Brain microvascular endothelial cell (primary cell): Measurements from ENCODE around the gene ATXN7.

Experiments
- DNase-seq: peaks from one replicate; pipeline ENCODE4 v3.0.0-alpha.2; 2020
- H3K27ac ChIP-seq: fragments of 250-450 bp; sonication (Bioruptor Pico); 2 replicates; pipeline ENCODE4 v1.5.1; 2020; ENCODE audit warnings: mild to moderate bottlenecking, moderate library complexity
- H3K27me3 ChIP-seq: fragments of 250-450 bp; sonication (Bioruptor Pico); replicated peaks from 2 replicates; pipeline ENCODE4 v1.5.1; 2020; ENCODE audit warnings: mild to moderate bottlenecking
- H3K36me3 ChIP-seq: fragments of 250-450 bp; sonication (Bioruptor Pico); replicated peaks from 2 replicates; pipeline ENCODE4 v1.5.1; 2020; ENCODE audit warnings: mild to moderate bottlenecking
- H3K4me3 ChIP-seq: 2 replicates; pipeline ENCODE4 v1.5.1; 2011; ENCODE audit warnings: low read depth, mild to moderate bottlenecking, control low read depth, low read length, moderate library complexity
- in situ Hi-C: cut with HindIII; loops from 2 replicates; pipeline ENCODE4 v1.10.0; 2017; ENCODE audit warnings: low sequenced_read_pairs, low pct_ligation_motif_present
- TF ChIP-seq, protein P1 (sequence below): IDR thresholded peaks from 2 replicates; pipeline ENCODE4 v1.5.1; 2011; ENCODE audit warnings: low read depth, mild to moderate bottlenecking, moderate library complexity, low read length, control low read depth, inconsistent platforms; ENCODE audit errors: missing control alignments

Gene ATXN7

DNA sequence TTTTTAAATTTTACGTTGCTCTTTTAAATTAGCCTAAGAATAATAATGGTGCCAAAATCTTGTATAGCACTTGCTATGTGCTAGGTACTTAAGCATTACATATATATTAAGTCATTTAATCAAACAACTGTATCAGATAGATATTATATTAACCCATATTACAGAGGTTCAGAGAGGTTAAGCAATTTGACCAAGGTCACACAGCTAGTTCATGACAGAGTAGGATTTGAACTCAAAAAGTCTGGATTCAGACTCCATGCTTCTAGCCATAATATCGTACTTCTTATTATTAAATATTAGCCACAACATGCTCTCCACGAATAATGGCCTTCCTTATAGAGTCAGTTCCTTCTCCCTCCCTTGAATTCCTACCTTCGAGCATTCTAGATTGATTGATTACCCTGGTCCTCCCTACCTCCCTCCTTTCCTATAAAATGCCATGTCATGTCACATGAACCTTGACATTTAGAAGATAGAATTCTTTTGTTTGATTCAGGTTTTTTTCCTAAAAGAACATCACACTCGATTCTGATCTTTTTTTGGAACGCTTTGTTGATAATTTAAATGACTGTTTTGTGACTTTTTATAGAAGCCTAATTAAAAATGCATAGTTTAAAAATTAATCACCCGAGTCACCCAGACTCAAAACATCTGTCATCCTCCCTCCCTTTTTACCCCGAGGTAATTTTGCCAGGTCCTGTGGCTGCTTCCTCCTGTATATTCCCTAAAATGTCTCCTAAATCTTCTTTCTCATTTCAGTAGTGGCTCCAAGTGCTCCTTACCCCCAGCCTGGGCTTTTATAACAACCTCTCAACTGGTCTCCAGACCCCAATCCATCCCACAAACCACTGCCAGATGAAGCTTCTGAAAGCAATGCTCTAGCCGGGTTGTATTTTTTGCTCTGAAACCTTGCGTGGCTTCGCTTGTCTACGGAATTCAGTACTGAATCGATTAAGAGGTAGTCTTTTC lies 168.2 kb downstream of the ATXN7 start:
- TF ChIP-seq, protein P1, sequence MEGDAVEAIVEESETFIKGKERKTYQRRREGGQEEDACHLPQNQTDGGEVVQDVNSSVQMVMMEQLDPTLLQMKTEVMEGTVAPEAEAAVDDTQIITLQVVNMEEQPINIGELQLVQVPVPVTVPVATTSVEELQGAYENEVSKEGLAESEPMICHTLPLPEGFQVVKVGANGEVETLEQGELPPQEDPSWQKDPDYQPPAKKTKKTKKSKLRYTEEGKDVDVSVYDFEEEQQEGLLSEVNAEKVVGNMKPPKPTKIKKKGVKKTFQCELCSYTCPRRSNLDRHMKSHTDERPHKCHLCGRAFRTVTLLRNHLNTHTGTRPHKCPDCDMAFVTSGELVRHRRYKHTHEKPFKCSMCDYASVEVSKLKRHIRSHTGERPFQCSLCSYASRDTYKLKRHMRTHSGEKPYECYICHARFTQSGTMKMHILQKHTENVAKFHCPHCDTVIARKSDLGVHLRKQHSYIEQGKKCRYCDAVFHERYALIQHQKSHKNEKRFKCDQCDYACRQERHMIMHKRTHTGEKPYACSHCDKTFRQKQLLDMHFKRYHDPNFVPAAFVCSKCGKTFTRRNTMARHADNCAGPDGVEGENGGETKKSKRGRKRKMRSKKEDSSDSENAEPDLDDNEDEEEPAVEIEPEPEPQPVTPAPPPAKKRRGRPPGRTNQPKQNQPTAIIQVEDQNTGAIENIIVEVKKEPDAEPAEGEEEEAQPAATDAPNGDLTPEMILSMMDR, result no peak
- DNase-seq, result no peak
- no peaks in the 10 kb centered on the region for H3K36me3 ChIP-seq

DNA sequence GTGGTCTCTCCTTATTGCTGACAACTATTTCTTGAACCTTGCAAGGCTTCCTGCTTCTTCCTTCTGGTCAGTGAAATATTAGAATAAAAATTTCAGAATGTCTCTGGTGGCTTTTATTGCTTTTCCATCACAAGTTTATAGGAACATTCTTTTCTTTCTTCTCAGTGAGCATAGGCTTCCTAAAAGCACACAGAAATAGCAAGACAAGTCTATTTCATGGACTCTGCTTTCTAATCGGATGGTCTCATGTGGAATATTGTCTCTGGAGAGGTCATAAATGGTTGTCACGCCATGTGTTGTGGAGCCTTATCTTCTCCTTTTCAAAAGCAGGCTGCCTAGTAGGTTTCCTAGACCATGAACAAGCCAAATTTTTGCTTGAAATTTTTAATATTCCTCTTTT lies 169.4 kb downstream of the ATXN7 start:
- Histone ChIP-seq H3K4me3 (no peak overlapping the region), H3K27ac (no peak overlapping the region), H3K36me3 (no peaks in the 10 kb centered on the region), H3K27me3 (no peaks in the 10 kb centered on the region)
- in situ Hi-C loops, result no loop called here
- DNase-seq, result no peak
- TF ChIP-seq, protein P1, result no peak

More for the DNA sequence above, 168.2 kb downstream of the ATXN7 start:
- Histone ChIP-seq H3K27ac (no peak overlapping the region), H3K4me3 (no peak overlapping the region), H3K27me3 (no peaks in the 10 kb centered on the region)
- in situ Hi-C loops, result no loop called here

DNA sequence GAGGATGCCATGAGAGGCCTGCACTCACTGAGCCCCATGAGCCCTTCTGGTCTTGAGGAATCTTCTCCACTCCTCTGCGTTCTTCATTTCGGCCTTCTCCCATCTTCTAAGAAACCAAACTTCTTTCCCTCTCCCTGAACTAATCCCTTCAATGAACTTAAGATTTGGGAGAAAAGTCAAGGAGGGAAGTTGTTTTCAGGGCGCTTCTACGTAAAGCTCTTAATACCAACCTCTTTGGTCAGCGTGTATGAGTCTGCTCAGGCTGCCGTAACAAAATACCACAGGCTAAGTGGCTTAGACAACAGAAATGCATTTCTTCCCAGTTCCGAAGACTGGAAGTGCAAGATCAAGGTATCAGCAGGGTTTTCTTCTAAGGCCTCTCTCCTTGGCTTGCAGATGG lies 173.4 kb downstream of the ATXN7 start:
- Histone ChIP-seq H3K27me3 (no peaks in the 10 kb centered on the region), H3K36me3 (no peaks in the 10 kb centered on the region), H3K27ac (no peak overlapping the region), H3K4me3 (no peak overlapping the region)
- in situ Hi-C loops, result no loop called here
- no peak for DNase-seq
- TF ChIP-seq, protein P1, result no peak

DNA sequence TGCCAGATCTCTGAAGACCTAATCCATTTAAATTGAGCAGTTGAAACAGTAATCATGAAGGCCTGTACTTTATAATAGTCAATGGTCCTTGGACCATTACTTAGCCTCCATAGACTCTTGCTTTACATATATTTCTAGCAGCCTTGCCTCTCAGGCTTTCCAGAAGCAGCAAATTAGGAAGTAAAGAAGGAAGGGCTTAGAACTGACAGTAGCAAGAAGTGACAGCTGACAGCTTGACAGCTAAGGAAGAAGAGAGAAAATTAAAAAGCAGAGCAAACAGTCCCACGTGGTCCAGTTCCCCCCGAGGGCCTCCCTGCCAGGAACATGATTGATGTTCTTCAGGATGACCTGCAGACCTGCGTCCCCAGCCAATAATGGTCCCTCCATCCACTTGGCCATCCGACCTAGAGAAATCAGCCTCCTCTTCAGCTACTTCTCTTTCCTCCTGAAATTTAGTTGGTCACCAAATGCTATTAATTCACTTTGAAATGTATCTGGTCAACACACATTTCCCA lies 174.6 kb downstream of the ATXN7 start:
- H3K27ac ChIP-seq, result no peak overlapping the region
- no peak for DNase-seq
- H3K4me3 ChIP-seq, result no peak overlapping the region
- H3K36me3 ChIP-seq, result no peaks in the 10 kb centered on the region
- in situ Hi-C loops, result no loop called here
- TF ChIP-seq, protein P1, result no peak
- H3K27me3 ChIP-seq, result no peaks in the 10 kb centered on the region

DNA sequence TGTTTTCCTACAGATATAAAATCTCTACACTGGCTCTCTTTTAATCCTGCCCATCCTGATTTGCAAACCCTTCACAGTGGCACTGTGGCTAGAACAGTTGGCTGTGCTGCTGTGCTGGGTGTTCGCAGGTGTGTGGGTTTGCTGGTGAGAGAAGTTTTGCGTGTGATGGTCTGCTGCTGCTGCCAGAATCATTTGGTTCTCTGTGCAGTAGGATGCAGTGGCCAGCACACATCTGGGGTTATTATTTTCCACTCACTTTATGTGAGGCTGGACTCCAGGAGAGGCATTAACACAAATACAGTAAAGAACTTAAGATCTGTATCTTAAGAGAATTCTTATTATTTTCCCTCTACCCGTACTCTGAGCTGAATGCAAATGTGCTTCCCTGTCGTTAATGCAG lies 175.7 kb downstream of the ATXN7 start:
- TF ChIP-seq, protein P1, result no peak
- in situ Hi-C loops, result no loop called here
- H3K36me3 ChIP-seq, result no peaks in the 10 kb centered on the region
- DNase-seq, result no peak
- no peak overlapping the region for H3K4me3 ChIP-seq
- no peak overlapping the region for H3K27ac ChIP-seq
- H3K27me3 ChIP-seq, result no peaks in the 10 kb centered on the region
